Testis (tissue), 3 donors: ENCODE measurements around the gene BAIAP2. TPM values are rescaled to one million over a fixed set of nuclear protein-coding genes. Genes with fewer than 3 reads are reported as not detected.

Source experiments
- DNase-seq: peaks from one replicate; pipeline ENCODE4 v3.0.0-alpha.2; 2019
- H3K27ac ChIP-seq, 2 donors: fragments of 200-600 bp; sonication (generic); one replicate each; pipeline ENCODE4 v1.5.1; 2019
- H3K27me3 ChIP-seq: fragments of 200-600 bp; sonication (generic); one replicate; pipeline ENCODE4 v1.5.1; 2019
- H3K36me3 ChIP-seq: fragments of 200-600 bp; sonication (generic); one replicate; pipeline ENCODE4 v1.5.1; 2017; ENCODE audit warnings: low read depth; ENCODE audit errors: missing control alignments
- H3K4me1 ChIP-seq: fragments of 200-600 bp; sonication (generic); one replicate; pipeline ENCODE4 v1.5.1; 2019
- H3K4me3 ChIP-seq, 2 donors: fragments of 200-600 bp; sonication (generic); one replicate each; pipeline ENCODE4 v1.5.1; 2017 to 2019
- H3K9me3 ChIP-seq: fragments of 200-600 bp; sonication (generic); one replicate; pipeline ENCODE4 v1.5.1; 2017
- CTCF ChIP-seq, 3 experiments: fragments of 450-650 bp in 2 of 3; fragments of 200-600 bp in 1 of 3; sonication (generic) in 1 of 3; IDR thresholded peaks; one replicate each; pipeline ENCODE4 v1.5.1; 2016 to 2019; ENCODE audit warnings: antibody characterized with exemption in 3 of 3, mild to moderate bottlenecking in 2 of 3, moderate library complexity in 1 of 3
- POLR2A ChIP-seq: fragments of 450-650 bp; IDR thresholded peaks from one replicate; pipeline ENCODE4 v1.6.1; 2017; ENCODE audit warnings: antibody characterized with exemption, mild to moderate bottlenecking, moderate library complexity
- WGBS, 2 donors: methylation state at CpG; one replicate each; pipeline ENCODE4 v1.1.5; 2018; 5-methylcytosine and 5-hydroxymethylcytosine counted together
- intact Hi-C: fragments of 100-400 bp; cut with DNase I; formaldehyde crosslinking; loops from one replicate; pipeline ENCODE4 v1.15.1; 2023; ENCODE audit warnings: low total_unique reads
- polyA plus RNA-seq: library from polyadenylated mRNA; stranded (reverse); fragments of 350-450 nt; fragmentation: Illumina TruSeq; extraction: RNeasy Lipid Tissue Mini Kit (QIAGEN cat#74804); gene quantifications from one replicate; pipeline ENCODE4 v1.2.3, GENCODE V29; 2014; ENCODE audit warnings: low read depth, low replicate concordance; ENCODE audit not compliant: insufficient read depth
- total RNA-seq, 2 donors: library from RNA; depleted of rRNA; stranded (reverse); fragments of >200 nt; gene quantifications; one replicate each; pipeline ENCODE4 v1.2.3, GENCODE V29; 2016

Gene BAIAP2
- total and polyA plus RNA-seq, 3 donors from 2014 or later = 36.7 to 67.5 (median 67.3) TPM

- Histone ChIP-seq H3K4me1 (peaks cover 21% of the 10 kb centered on the region), H3K4me3 (no peak overlapping the region), H3K9me3 (no peaks in the 10 kb centered on the region), H3K27me3 (no peaks in the 10 kb centered on the region), H3K36me3 (no peaks in the 10 kb centered on the region), H3K27ac (no peak overlapping the region)
- WGBS, 2 donors = 96 to 98% methylated on average over 23 of the region's 23 CpGs
- intact Hi-C loops = loop anchor here (5.0 to 10.0 kb wide), 2 partner anchors 73 to 115 kb away; no protein-coding TSS in a partner anchor
- TF ChIP-seq POLR2A (no peak), CTCF (IDR thresholded peaks at IDR 0.05) (no peak)
- no peak for DNase-seq
These were observed 64.9 kb downstream of the BAIAP2 start for GRCh38 chr17:81099888-81100287.

- no peaks in the 10 kb centered on the region for H3K36me3 ChIP-seq
- no peak for DNase-seq
- peaks cover 21% of the 10 kb centered on the region for H3K4me1 ChIP-seq
- no peak overlapping the region for H3K4me3 ChIP-seq
- 96 to 97% methylated on average over 6 to 10 of the region's 10 CpGs for WGBS, 2 donors
- no peak overlapping the region for H3K27ac ChIP-seq
- intact Hi-C loops = no loop called here
- TF ChIP-seq POLR2A = no peak
- no peak for TF ChIP-seq CTCF (IDR thresholded peaks at IDR 0.05)
- H3K27me3 ChIP-seq = no peaks in the 10 kb centered on the region
- no peaks in the 10 kb centered on the region for H3K9me3 ChIP-seq
These were observed 65.7 kb downstream of the BAIAP2 start for GRCh38 chr17:81100668-81101067.

GRCh38 chr17:81101614-81102306 lies 66.8 kb downstream of the BAIAP2 start:
- intact Hi-C loops = no loop called here
- Histone ChIP-seq H3K36me3 (no peaks in the 10 kb centered on the region), H3K27me3 (no peaks in the 10 kb centered on the region), H3K9me3 (no peaks in the 10 kb centered on the region), H3K4me3 (no peak overlapping the region), H3K4me1 (peaks cover 15% of the 10 kb centered on the region), H3K27ac (no peak overlapping the region)
- DNase-seq = peak; percentile 78
- TF ChIP-seq CTCF (IDR thresholded peaks at IDR 0.05) = peak; percentile 94 to 99 (median 98)
- TF ChIP-seq POLR2A = no peak
- 61 to 90% methylated on average over 7 to 29 of the region's 33 CpGs for WGBS, 2 donors

GRCh38 chr17:81102352-81102751 lies 67.4 kb downstream of the BAIAP2 start:
- intact Hi-C loops = no loop called here
- no peak for TF ChIP-seq CTCF (IDR thresholded peaks at IDR 0.05)
- TF ChIP-seq POLR2A = no peak
- H3K27me3 ChIP-seq = no peaks in the 10 kb centered on the region
- no peak for DNase-seq
- WGBS, 2 donors = 94 to 97% methylated on average over 7 to 12 of the region's 12 CpGs
- H3K27ac ChIP-seq = no peak overlapping the region
- no peaks in the 10 kb centered on the region for H3K9me3 ChIP-seq
- no peaks in the 10 kb centered on the region for H3K36me3 ChIP-seq
- H3K4me1 ChIP-seq = peaks cover 11% of the 10 kb centered on the region
- H3K4me3 ChIP-seq = no peak overlapping the region

GRCh38 chr17:81102869-81103268 lies 67.9 kb downstream of the BAIAP2 start:
- Histone ChIP-seq H3K9me3 (no peaks in the 10 kb centered on the region), H3K4me3 (no peak overlapping the region), H3K27me3 (no peaks in the 10 kb centered on the region), H3K27ac (no peak overlapping the region), H3K4me1 (peaks cover 7% of the 10 kb centered on the region), H3K36me3 (no peaks in the 10 kb centered on the region)
- DNase-seq = no peak
- intact Hi-C loops = no loop called here
- WGBS, 2 donors = 87 to 89% methylated on average over 11 to 17 of the region's 17 CpGs
- no peak for TF ChIP-seq POLR2A
- no peak for TF ChIP-seq CTCF (IDR thresholded peaks at IDR 0.05)
